IPS-15b (cell line): Measurements from ENCODE around the gene COX8A.

Source experiments
- H3K27me3 ChIP-seq: one replicate; pipeline ENCODE4 v1.6.1; 2013; ENCODE audit warnings: low read length; ENCODE audit not compliant: control insufficient read depth, insufficient read depth
- H3K36me3 ChIP-seq: one replicate; pipeline ENCODE4 v1.6.1; 2013; ENCODE audit warnings: low read length; ENCODE audit not compliant: control insufficient read depth, insufficient read depth
- H3K4me1 ChIP-seq: one replicate; pipeline ENCODE4 v1.6.1; 2013; ENCODE audit warnings: mild to moderate bottlenecking, low read length; ENCODE audit not compliant: control insufficient read depth, insufficient read depth
- H3K4me3 ChIP-seq: one replicate; pipeline ENCODE4 v1.5.1; 2013; ENCODE audit warnings: low read depth, low read length
- H3K9ac ChIP-seq: one replicate; pipeline ENCODE4 v1.6.1; 2013; ENCODE audit warnings: low read depth, mild to moderate bottlenecking, low read length
- H3K9me3 ChIP-seq: one replicate; pipeline ENCODE4 v1.6.1; 2013; ENCODE audit warnings: mild to moderate bottlenecking, low read length; ENCODE audit not compliant: control insufficient read depth, insufficient read depth

The COX8A gene

DNA sequence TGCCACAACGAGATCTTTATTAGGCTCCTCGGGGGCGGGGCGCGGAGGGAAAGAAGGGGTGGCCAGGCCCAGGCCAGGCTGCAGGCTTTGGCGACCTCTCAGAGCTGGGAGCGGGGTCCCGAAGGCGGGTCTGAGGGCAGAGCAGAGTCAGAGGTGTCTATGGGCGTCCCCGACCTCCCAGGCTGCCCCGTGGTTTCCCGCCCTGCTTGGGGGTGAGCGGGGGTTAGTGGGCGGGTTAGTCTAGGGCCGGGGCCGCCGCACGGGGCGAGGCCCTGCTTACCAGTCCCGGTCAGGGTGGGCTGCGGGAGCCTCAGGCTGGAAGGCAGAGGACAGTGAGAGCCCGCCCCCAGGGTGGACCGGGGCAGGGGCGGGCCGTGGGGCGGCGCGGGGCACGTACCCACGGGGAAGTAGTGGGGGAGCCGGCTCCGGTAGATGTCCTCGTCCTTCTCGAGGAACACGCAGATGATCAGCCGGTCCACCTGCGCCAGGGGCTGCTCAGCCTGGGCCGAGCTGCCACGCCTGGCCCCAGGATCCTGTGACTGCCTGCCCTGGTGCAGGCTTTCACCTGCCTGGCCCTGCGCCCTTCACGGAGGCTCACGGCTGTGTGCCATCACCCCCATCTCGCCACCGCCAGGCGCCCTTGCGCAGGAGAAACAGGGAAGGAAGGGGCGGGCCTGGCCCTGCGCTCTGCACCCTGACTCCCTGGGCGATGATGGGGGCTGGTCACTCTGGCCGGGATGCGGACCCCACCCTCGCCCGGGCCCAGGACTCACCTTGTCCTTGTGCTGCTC is 24.3 kb downstream of the COX8A start:
- no peak overlapping the region for H3K9ac ChIP-seq

DNA sequence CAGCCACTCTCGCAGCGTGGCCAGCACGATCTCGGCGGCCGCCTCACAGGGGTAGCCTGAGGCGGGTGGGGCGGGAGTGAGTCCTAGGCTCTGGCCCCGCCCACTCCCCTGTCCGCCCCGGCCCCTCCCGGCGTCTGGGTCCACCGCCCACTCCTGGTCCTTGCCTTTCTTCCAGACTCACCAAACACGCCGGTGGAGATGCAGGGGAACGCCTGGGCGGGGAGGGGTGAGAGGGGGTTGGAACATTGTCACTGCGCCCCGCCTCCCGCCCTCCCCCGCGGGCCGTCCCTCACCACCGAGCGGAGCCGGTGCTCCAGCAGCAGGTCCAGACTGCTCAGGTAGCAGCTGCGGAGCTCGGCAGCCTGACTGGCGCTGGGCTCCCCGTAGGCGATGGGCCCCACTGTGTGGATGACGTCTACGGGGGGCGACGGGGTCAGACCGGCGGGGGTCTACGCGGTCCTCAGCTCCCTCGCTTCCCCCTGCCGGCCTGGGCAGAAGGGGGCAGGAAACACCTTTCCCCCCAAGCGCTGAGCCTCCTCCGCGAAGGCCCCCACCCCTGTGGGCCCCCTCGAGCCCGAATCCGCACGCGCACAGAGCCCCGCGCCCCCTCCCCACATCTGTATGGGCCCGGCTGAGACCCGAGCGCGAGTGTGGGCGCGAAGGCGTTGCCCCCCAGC is 25.1 kb downstream of the COX8A start:
- Histone ChIP-seq H3K36me3 (peaks cover 26% of the 10 kb centered on the region), H3K4me1 (no peaks in the 10 kb centered on the region), H3K4me3 (peak overlapping the region; percentile 54), H3K27me3 (peaks cover 14% of the 10 kb centered on the region), H3K9me3 (no peaks in the 10 kb centered on the region), H3K9ac (no peak overlapping the region)

More for the DNA sequence above, 24.3 kb downstream of the COX8A start:
- H3K4me1 ChIP-seq: no peaks in the 10 kb centered on the region
- peaks cover 27% of the 10 kb centered on the region for H3K36me3 ChIP-seq
- peaks cover 14% of the 10 kb centered on the region for H3K27me3 ChIP-seq
- H3K9me3 ChIP-seq: no peaks in the 10 kb centered on the region
- peak overlapping the region; percentile 54 for H3K4me3 ChIP-seq

DNA sequence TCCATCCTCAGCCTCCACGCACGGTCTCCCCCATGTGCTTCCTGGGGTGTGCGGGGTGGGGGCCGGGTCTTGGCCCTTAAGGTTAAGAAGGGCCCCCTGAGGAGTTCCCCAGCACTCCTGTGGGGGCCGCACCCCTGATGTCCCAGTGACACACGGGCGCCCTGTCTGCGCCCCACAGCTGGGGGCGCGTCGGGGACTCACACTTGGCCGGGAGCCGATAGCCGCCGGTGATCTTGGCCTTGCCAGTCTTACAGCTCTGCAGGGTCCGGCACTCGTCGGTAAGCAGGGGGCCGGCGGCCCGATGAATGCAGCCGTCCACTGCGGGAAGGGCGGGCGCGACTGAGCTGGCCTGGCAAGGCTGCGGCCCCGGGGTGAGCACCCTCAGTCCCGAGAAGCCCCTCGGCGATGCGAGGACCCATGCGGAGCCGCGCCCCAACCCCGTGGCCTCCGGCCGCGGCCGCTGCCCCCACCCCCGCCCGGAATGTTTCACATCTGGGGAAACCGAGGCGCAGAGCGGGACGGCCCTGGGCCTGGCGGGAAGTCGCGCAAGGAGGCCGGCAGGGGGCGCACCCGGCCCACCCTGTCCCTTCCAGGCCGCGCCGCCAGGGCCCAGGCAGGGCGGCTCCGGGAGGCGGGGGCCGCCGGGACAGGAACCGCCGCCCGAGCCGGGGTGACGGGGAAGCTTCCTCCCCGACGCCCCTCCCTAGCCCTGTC is 25.8 kb downstream of the COX8A start:
- Histone ChIP-seq H3K9me3 (no peaks in the 10 kb centered on the region), H3K9ac (no peak overlapping the region), H3K4me3 (peak overlapping the region; percentile 54), H3K27me3 (peaks cover 14% of the 10 kb centered on the region), H3K4me1 (no peaks in the 10 kb centered on the region), H3K36me3 (peaks cover 21% of the 10 kb centered on the region)

- no peaks in the 10 kb centered on the region for H3K4me1 ChIP-seq
- no peak overlapping the region for H3K9ac ChIP-seq
- H3K9me3 ChIP-seq: no peaks in the 10 kb centered on the region
- H3K27me3 ChIP-seq: peaks cover 19% of the 10 kb centered on the region
- H3K4me3 ChIP-seq: peak overlapping the region; percentile 30
- H3K36me3 ChIP-seq: peaks cover 19% of the 10 kb centered on the region
These were observed 26.5 kb downstream of the COX8A start for GRCh38 chr11:64000740-64001483.

DNA sequence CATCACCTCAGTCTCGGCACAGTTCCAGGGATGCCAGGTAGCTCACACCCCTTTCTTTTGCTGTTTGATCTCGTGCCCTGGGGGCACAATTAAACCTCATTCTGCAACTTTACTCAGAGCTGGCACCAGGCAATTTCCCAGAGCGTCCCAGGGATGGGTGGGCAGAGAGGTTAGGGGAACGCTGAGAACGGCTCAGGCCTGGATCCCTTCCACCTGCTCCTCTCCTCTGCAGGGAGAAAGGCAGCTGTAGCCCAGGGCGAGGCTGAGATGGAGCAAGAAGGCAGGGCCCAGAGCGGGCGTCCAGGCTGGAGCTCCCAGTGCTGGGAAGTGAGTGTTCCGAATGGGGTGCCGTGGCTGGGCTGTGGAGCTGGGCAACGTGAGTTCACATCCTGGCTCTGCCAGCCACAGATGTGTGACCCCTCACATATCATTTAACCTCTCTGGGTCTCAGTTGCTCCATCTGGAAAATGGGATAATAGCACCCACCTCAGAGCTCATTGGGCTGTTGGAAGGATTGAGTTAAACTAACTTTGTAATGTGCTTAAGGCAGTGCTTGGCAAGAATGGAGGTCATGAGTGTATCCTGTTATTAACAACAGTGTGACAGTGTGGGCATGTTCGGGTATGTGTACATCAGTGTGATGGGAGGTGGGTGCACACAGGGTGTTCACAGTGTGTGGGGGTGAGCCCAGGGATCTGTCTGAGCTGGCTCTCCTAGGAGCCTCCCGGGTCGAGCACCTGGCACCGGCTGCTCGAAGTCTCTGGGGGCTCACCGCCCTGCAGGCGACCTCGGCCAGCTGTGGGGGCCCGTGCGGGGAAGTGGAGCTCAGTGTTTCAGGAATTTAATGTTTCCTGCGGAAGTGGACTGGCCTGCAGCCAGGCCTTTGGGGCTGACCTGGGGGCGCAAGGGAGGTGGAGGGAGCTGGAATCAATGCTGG is 27.3 kb downstream of the COX8A start:
- peaks cover 28% of the 10 kb centered on the region for H3K27me3 ChIP-seq
- H3K4me1 ChIP-seq: peaks cover under 1% of the 10 kb centered on the region
- no peaks in the 10 kb centered on the region for H3K9me3 ChIP-seq

DNA sequence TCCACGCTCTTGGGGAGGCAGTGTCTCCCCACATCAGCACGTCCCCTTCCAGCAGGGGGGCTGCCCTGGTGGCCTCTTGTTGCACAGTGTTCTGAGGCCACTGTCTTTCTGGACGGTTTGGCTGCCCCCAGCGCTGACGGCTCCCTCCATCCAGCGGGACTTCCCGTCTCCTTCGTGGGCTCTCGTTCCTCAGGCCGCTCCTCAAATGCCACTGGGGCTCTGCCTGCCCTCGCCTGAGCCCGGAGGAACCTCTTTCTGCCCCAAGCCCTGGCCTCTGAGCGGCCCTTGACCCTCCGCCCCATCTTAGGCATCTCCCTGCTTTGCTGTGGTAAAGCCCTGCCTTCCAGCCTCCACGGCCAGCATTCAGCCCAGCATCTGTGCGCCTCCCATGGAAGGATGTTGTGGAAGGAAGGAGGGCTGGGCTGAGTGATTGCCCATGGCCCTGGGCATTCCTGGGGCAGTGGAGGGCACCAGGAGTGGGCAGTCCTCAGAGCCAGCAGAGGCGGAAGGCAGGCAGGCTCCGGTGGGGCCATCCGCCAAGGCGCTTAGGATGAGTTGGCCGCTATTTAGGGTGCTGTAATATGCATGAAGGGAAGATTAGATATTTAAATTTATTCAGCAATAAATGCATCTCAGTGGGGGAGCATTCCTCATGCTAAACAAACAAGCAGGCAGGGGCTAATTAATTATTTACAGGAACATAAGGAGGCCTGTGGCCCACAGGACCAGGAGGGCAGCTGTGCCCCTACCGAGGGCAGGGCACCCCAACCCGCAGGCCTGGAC is 29.6 kb downstream of the COX8A start:
- Histone ChIP-seq H3K4me3 (no peak overlapping the region), H3K4me1 (peaks cover 4% of the 10 kb centered on the region), H3K27me3 (peaks cover 39% of the 10 kb centered on the region)

More for the DNA sequence above, 27.3 kb downstream of the COX8A start:
- Histone ChIP-seq H3K9ac (no peak overlapping the region), H3K36me3 (peaks cover 13% of the 10 kb centered on the region), H3K4me3 (no peak overlapping the region)

GRCh38 chr11:64004590-64004984 is 30.2 kb downstream of the COX8A start:
- Histone ChIP-seq H3K9me3 (no peaks in the 10 kb centered on the region), H3K9ac (no peak overlapping the region), H3K36me3 (no peaks in the 10 kb centered on the region), H3K27me3 (peaks cover 45% of the 10 kb centered on the region), H3K4me3 (no peak overlapping the region), H3K4me1 (peaks cover 4% of the 10 kb centered on the region)

More for the DNA sequence above, 29.6 kb downstream of the COX8A start:
- H3K36me3 ChIP-seq: no peaks in the 10 kb centered on the region
- H3K9ac ChIP-seq: no peak overlapping the region
- H3K9me3 ChIP-seq: no peaks in the 10 kb centered on the region

DNA sequence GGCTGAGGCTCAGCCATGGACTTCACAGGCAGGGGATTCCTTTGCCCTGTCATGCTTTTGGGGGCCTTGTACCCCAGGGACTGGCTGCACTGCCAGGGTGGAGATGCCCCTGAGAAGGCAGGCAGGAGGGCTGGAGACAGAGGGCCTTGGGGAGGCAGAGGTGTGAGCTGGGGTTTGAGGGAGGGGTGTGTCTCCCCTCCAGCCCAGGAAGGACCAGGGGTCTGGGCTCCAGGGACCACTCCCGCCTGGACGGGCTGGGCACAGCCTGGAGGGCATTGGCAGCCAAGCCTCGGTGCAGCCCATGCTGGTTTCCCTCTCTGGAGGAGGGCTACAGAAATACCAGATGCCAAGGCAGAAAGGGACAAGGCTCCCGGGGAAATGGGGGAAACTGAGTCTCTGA is 31.3 kb downstream of the COX8A start:
- H3K9me3 ChIP-seq: no peaks in the 10 kb centered on the region
- no peaks in the 10 kb centered on the region for H3K36me3 ChIP-seq
- no peak overlapping the region for H3K9ac ChIP-seq
- no peak overlapping the region for H3K4me3 ChIP-seq
- H3K27me3 ChIP-seq: peaks cover 49% of the 10 kb centered on the region
- H3K4me1 ChIP-seq: peaks cover 4% of the 10 kb centered on the region

GRCh38 chr11:64006398-64006797 is 32.0 kb downstream of the COX8A start:
- Histone ChIP-seq H3K4me1 (peaks cover 4% of the 10 kb centered on the region), H3K27me3 (peaks cover 45% of the 10 kb centered on the region), H3K9ac (no peak overlapping the region), H3K36me3 (no peaks in the 10 kb centered on the region), H3K9me3 (no peaks in the 10 kb centered on the region), H3K4me3 (peak overlapping the region; percentile 43)

DNA sequence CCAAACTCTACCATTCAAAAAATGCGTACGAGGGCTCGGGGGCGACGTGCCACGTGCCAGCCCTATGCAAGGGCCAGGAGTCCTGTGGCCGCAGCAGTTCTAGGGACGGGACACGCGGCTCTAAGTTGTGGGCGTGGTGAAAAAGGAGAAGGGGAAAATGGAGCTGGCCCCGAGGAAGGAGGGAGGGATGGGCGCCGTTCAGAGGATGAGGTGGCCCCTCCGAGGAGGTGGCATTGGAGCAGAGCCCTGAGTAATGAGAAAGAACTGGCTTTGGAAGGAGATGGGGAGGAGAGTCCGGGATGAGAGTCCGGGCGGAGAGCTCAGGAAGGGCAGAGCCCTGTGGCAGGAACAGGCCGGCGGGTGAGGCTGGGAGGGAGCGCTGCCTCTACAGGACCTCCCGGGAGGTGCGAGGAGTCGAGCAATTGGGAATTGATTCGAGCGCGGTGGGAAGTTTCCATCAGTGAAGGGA is 32.8 kb downstream of the COX8A start:
- peaks cover 39% of the 10 kb centered on the region for H3K27me3 ChIP-seq
- H3K4me3 ChIP-seq: peak overlapping the region; percentile 43
- peaks cover 4% of the 10 kb centered on the region for H3K4me1 ChIP-seq
- H3K9ac ChIP-seq: no peak overlapping the region
- H3K36me3 ChIP-seq: no peaks in the 10 kb centered on the region
- H3K9me3 ChIP-seq: no peaks in the 10 kb centered on the region
